T47D (cell line): ENCODE data around the gene ALDH1L1.

Source experiments
- DNase-seq, 2 experiments: peaks; one replicate each; pipeline versions ENCODE4 v3.0.0 to v3.0.0-alpha.2; 2011 to 2012; ENCODE audit warnings: low read depth in 1 of 2, low spot score in 1 of 2
- JUND ChIP-seq: IDR thresholded peaks from 2 replicates; pipeline ENCODE4 v1.6.1; 2012; ENCODE audit warnings: low read depth
- in situ Hi-C: cut with HindIII; loops from 2 replicates; pipeline ENCODE4 v1.10.0; 2016; ENCODE audit warnings: low sequenced_read_pairs, low pct_unique_long_range_greater_than_20kb

Gene ALDH1L1

DNA sequence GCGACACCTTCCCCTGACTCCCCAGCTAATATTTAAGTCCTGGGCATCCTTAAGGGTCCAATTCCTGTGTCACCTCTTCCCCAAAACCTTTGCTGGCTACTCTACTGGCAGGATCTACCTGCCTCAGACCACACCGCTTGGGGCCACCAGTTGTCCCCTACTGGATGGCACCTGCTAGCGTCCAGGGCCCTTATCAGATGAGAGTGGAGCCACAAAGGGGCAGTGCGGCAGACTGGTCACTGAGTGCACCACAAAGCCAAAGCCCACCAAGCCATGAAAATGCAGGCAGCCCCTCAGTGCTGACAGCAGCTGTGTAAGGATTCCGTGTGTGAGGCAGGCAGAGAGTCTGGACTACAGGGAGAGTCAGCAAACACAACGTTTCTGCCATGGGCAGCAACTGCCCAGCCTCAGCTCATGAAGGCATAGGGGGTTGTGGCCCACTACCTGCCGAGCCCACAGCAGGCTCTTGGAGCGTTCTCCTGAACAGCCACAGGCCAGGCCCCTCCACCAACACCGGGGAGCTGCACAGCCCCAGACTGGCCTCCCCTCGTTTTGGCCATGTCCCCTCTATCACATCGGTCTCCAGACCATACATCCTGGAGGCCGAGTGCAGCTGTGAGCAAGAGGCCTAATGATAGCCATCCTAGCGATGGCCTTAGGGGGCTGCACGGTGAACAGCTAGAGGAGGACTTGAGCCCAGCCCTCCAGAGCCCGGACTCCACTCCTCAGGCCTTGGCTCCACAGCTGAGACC lies 32.3 kb downstream of the ALDH1L1 start:
- no peak for TF ChIP-seq JUND
- DNase-seq, result no peak
- in situ Hi-C loops, result no loop called here

DNA sequence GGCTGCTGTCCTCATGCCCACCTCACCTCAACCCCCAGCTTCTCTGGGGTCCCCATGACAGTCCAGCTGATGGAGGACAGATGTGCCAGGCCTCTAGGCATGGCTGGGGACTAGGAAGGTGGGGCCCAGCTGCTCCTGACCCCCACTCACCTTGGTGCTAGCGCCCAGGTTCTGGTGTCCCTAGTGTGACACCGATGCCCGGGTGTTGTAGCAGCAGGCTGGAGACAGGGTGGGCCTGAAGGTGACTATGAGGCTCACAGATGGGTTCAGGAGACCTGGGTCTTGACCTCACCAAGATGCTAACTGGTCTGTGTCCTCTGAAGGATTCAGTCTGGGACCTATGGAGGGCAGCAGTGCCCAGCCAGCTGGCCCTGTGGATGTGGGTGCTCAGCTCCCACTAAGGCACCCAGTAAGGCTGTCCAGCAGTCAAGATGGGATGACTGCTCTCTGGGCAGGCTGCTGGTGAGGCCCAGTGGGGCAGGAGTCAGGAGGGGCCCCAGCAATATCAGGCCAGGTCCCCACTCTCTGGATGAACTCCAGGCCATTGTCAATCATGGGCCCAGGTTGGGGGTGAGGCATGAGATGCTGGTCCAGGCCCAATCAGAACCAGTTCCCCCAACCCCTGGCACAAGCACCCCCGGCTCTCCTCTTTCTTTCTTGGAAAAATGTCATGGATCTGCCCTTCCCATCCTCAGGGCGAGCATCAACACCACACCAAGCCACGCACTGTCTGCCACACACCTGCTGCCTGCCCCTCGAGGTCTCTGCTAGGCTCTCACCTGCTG lies 33.0 kb downstream of the ALDH1L1 start:
- no peak for DNase-seq
- TF ChIP-seq JUND, result no peak
- in situ Hi-C loops, result no loop called here

DNA sequence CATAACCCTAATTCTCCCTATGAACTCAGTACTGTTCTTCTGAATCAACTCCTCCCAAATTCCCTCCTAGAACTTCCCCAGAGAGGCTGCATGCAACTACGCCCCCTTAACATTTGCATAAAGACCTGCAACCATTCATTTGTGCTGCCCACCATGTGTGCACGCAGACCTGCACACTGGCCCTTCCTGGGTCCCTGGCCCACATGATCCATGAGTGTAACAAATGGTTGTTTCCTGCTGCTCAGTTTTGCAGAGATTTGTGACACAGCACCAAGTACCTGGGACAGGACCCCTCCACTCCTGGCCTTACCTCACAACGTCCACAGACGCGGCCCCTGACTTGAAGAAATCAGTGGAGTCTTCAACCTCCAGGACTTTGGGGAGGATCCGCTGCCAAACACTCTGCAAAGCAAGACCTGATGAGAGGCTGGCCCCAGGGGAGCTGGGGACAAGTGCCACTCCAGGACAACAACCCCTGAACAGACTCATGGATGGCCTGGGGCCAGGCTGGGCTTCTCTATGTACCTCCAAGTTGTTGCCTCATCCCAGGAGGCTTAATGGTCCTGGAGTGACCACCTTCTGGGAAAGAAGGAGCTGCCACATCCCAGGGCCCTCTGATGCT lies 33.8 kb downstream of the ALDH1L1 start:
- in situ Hi-C loops, result no loop called here
- no peak for TF ChIP-seq JUND
- no peak for DNase-seq

DNA sequence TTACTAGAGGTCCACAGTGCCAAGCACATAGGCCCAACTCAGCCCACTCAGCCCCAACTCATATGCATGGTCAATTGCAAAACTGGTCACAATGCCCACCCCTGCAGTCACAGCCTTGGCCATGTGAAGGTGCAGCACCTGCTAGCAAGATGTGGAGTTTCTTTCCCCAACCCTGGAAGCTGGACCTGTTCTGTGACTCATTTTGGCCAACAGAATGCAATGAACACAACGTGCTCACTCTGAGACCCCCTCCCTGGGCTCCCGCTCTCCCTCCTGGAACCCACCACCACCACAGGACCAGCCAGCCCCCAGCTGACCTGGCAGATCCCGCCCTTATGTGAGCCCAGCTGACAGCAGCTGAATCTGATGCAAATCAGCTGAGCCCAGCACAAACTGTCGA lies 34.4 kb downstream of the ALDH1L1 start:
- DNase-seq, result no peak
- no peak for TF ChIP-seq JUND
- in situ Hi-C loops, result no loop called here

DNA sequence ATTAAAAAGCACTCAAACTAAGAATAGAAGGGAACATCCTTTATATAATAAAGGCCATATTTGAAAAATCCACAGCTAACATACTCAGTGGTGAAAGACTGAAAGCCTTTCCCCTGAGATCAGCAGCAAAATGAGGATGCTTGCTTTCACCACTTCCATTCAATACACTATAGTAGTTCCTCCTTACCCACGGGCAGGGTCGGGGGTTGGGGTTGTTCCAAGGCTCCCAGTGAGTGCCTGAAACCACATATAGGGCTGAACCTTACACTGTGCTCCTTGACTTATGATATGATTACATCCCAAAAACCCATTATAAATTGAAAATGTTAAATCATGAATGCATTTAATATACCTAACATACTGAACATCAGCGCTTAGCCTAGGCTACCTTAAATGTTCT lies 37.7 kb downstream of the ALDH1L1 start:
- TF ChIP-seq JUND, result no peak
- in situ Hi-C loops, result no loop called here
- no peak for DNase-seq

DNA sequence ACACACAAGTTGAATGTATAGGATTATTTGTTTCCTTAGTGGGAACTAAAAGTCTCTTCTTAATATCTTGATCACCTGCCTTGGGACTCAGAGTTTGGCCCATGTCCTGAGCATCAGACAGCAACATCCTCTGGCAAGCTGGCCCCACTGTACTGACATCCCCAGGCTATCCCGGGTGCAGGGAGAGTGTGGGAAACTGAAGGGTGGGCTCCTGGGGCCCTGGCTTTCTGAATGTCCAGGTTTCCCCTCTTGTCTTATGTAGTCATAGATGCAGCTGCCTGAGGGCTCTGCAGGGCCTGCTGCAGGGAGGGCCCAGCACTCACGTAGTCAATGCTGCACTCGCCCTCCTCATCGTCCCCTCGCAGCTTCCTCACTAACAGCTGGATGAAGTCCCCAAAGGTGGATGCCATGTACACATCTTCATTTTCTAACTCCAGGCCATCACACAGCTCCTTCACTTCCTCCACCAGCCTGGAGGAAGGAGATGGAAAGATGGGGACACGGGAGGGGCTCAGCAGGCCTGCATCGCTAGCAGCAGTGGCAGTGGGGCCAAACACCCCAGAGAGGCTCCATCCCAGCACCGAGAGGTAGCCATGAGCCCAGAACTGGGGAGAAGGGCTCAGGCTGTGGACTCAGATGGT lies 42.8 kb downstream of the ALDH1L1 start:
- TF ChIP-seq JUND, result no peak
- no peak for DNase-seq

DNA sequence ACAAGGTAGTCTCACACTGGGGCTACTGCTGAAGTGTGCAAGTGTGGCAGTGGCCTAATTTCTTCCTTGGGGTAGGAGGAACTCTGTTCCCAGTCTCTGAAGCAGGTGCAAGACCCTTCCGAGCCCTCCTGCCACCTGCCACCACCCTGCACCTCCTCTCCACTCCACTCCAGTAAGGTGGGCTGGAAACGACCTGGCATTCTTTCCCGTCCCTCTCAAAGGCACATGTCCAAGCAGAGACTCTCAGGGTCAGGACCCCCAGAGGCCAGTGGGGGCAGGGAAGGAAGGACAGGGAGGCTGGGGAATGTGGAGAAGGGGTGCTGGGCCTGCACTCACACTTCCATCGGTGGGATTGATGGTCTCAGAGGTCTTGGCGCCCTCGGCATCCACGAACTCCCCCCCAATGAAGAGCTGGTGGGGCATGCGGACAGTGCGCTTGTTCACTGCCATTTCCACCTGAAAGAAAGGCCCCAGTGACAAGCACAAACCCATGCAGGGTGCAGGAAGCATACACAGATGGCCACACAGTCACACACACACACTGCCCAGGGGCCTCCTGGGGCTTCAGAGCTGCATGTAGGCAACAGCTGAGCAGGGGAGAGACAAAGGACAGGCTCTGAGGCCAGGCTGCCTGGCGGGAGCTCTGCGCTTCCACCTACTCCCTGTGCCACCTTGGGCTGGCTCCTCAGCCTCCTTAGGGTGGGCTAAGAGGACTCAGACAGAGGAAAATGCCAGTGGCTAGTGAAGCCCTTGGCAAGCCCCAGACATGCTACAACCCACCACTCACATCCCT lies 43.8 kb downstream of the ALDH1L1 start:
- TF ChIP-seq JUND, result no peak
- no peak for DNase-seq
- in situ Hi-C loops, result no loop called here

More for the DNA sequence above, 42.8 kb downstream of the ALDH1L1 start:
- in situ Hi-C loops, result no loop called here

DNA sequence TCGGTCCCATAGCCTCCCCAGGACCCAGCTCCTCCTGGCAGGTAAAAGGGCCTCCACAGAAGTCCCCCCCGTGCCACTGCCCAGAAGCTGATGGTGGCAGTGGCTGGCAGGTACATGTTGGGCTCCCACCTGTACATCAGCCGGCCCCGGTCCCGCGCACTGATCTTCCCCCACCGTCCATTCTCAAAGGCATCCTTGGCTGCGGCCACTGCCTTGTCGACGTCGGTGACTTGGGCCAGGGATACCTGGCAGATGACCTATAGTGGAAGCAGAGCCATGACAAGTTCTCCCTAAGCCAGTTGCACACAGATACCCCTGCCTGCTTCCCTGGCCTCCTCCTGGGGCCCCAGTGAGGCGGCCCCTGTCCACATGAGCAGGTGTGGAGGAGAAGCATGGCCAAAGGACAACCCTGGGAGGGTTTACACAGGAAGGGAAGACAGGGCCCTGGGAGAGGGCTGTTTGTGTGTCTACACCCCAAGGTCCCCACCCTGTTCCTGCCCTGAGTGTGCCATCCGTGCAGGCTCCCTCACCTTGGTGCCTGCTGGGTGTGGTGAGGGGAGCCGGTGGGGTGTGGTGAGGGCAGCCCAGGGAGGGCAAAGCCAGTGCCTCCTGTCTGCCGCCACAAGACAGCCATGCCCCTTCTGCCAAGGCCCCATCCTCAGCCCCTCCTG lies 44.8 kb downstream of the ALDH1L1 start:
- no peak for DNase-seq
- no peak for TF ChIP-seq JUND
- in situ Hi-C loops, result no loop called here

DNA sequence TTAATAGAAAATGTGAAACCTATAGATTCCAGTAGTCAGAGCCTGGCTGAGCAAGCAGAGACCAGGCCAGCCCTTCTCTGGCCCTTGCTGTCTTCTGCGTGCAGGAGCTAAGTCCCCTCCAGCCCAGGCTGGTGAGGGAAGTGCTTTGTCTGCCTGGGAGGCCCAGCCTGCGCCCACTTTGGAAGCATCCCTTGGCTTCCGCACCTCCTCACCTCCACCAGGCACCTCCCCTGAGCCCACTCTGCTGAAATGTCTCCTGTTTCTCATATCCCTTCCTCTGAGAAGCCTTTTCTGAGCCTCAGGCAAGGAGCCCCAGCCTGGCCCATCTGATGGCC lies 45.3 kb downstream of the ALDH1L1 start:
- in situ Hi-C loops, result no loop called here
- no peak for DNase-seq

DNA sequence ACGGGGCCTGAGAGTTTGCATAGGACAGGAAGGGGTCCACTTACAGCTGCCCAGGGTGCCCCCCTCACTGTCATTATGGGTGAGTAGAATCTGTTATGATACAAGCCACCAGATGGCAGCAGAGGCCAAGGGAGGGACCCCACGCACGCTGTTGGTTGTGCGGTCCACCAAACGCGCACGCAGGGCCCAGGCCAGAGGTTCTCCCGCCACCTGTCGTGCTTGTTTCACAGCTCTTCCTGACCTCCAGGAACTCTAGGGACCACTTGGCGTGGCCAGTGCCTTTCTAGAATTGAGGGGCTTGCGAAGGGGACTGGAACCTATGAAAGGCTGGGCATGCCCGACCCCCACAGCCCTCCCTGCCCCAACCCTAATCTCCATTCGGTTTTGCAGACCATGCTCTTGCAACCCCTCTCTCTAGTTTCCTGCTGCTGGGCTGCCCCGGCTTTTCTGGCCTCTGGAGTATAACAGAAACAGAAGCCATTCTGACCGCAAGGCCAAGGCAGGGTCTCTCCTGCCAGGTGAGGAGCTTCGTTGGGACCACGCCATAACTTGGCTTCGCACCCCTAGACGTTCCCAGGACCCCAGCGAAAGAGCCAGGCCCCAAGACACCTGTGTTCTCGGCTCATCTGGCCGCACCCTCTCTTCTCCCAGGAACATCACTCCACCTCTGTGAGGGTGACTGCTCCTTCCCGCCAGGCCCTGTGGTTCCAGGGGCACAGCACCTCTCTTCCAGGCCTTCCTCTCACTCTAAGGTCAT lies 46.0 kb downstream of the ALDH1L1 start:
- TF ChIP-seq JUND, result no peak
- DNase-seq, result peak; percentile 41 to 70
- in situ Hi-C loops, result no loop called here

More for the DNA sequence above, 45.3 kb downstream of the ALDH1L1 start:
- no peak for TF ChIP-seq JUND

DNA sequence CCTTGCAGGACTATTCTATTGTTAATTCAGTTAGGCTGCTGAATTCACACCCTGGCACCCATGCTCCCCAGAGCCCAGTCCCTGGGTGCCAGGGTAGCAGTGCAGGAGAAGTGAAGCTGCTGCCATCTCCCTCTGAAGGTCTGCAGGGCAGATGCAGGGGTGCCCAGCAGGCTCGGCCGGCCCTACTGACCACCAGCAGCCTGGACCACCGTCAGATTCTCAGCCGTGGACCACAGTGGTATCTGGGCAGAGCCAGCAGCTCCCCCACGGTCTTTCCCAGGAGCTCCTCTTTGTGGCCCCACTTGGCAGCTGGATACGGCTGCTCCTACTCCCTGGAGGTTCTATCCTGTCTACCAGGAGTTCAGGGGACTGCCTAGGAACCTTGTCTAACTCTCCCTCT lies 46.8 kb downstream of the ALDH1L1 start:
- in situ Hi-C loops, result no loop called here
- DNase-seq, result no peak
- TF ChIP-seq JUND, result no peak
